GM19023 (cell line): ENCODE results near the gene ANKRD2.
"Not testable (repeated sequence)": the region's sequence is repeated elsewhere in the genome, so short reads cannot be mapped to it uniquely, and the experiment has no call there.

Experiments
- ATAC-seq: cut with Tn5 transposase; IDR thresholded peaks from one replicate; pipeline ENCODE4 v1.9.1; 2021; ENCODE audit warnings: mild to moderate bottlenecking, moderate library complexity; ENCODE audit not compliant: unreplicated experiment

Gene ANKRD2

GRCh38 chr10:97570789-97571471 is 1.6 kb upstream of the ANKRD2 start:
- ATAC-seq, result no peak

- no peak for ATAC-seq
These were observed 957 bp upstream of the ANKRD2 start for GRCh38 chr10:97571622-97572021.

- no peak for ATAC-seq
These were observed 442 bp downstream of the ANKRD2 start for GRCh38 chr10:97573021-97573420.

GRCh38 chr10:97573672-97574071 is 1.1 kb downstream of the ANKRD2 start:
- no peak for ATAC-seq

GRCh38 chr10:97574374-97575126 is 2.0 kb downstream of the ANKRD2 start:
- no peak for ATAC-seq

GRCh38 chr10:97575127-97575668 is 2.6 kb downstream of the ANKRD2 start:
- no peak for ATAC-seq

GRCh38 chr10:97576487-97576886 is 3.9 kb downstream of the ANKRD2 start:
- not testable (repeated sequence) for ATAC-seq

- ATAC-seq, result no peak
These were observed 5.1 kb downstream of the ANKRD2 start for GRCh38 chr10:97577701-97578100.

GRCh38 chr10:97578171-97578844 is 5.7 kb downstream of the ANKRD2 start:
- ATAC-seq, result no peak

- ATAC-seq, result no peak
These were observed 8.1 kb downstream of the ANKRD2 start for GRCh38 chr10:97580421-97581367.

- no peak for ATAC-seq
These were observed 9.6 kb downstream of the ANKRD2 start for GRCh38 chr10:97582169-97582568.

GRCh38 chr10:97583476-97583875 is 10.9 kb downstream of the ANKRD2 start:
- ATAC-seq, result no peak

- no peak for ATAC-seq
These were observed 11.7 kb downstream of the ANKRD2 start, which contains the start of gene HOGA1 for GRCh38 chr10:97584060-97584797. HOGA1 (plus strand) TSS chr10:97584389; CDS start chr10:97584704, 315 bp downstream.

GRCh38 chr10:97584798-97585438 is 12.3 kb downstream of the ANKRD2 start:
- ATAC-seq, result no peak

GRCh38 chr10:97585439-97585811 is 12.8 kb downstream of the ANKRD2 start:
- no peak for ATAC-seq

GRCh38 chr10:97587183-97587582 is 14.6 kb downstream of the ANKRD2 start:
- ATAC-seq, result no peak

GRCh38 chr10:97589479-97589878 is 16.9 kb downstream of the ANKRD2 start, which contains the start of gene C10orf62:
C10orf62 (plus strand) TSS chr10:97589721; CDS start chr10:97589898, 177 bp downstream.
- no peak for ATAC-seq

GRCh38 chr10:97590082-97590747 is 17.6 kb downstream of the ANKRD2 start:
- ATAC-seq, result no peak
